GM21390 (cell line): ENCODE results near the gene OSBP2.

Experiments
- ATAC-seq: cut with Tn5 transposase; IDR thresholded peaks from one replicate; pipeline ENCODE4 v1.9.1; 2021; ENCODE audit not compliant: unreplicated experiment

The OSBP2 gene

DNA sequence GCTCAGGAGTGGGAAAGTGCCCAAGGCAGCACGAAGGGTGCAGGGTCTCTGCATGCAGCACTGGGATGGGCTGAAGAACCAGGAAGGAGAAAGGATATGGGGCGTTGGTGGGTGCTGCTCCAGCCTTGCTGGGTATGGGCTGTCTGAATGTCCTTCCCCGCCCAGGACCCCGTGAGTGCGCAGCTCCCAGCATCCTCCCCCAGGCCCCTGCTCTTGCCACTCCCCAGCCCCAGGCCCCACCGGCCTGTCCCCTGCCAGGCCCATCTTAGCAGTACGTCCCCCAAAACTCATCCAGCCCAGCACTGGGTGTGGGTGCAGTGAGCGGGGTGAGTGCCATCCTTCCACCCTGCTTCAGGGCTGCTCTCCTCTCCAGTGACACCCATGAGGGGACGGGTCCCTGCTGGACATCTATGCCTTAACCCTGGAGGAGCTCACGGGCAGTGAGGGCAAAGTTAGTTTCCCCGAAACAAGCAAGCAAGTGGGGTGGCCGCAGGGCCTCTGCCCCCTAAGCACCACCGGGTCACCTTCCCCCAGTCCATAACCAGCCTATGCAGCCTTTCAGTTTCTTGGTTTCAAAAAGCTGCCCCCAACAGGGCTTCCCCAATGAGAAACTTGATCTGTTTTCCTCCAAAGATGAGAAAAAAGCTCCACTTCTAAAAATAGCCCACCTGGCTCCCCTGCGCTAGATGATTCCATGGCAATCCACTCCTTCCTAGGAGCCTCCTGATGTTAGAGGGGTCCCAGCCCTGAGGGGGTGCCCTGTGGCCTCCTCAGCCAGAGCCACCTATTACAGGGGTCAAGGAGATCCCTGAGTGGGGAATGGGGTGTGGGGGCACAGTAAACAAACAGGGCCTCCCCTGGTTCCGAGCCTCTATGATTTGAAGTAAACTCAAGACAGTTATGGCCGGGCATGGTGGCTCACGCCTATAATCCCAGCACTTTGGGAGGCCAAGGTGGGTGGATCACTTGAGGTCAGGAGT, 170.1 kb downstream of the OSBP2 start:
- ATAC-seq = no peak

DNA sequence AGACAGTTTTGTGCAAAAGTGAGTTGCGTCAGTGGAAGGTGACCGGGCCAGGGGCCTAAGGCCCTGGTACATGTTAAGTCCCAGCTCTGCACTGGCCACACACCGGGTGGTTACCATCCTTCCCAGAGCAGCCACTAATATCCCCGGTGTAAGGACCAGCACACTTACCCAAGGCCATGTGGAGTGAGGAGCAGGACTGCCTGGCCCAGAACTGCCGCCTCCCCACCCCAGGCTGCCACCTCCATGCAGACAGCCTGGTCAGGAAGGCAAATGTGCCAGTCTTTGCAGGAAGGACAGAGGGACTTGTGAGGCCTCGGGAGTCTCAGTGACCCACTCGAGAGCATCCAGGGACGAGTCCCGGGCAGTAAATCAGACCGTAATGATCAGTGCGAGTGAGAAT, 171.0 kb downstream of the OSBP2 start:
- ATAC-seq = no peak

GRCh38 chr22:30866216-30866615, 171.5 kb downstream of the OSBP2 start:
- no peak for ATAC-seq

GRCh38 chr22:30866811-30867271, 172.2 kb downstream of the OSBP2 start:
- no peak for ATAC-seq

- ATAC-seq = no peak
Measured at GRCh38 chr22:30867746-30868662, 173.3 kb downstream of the OSBP2 start.

- no peak for ATAC-seq
Measured at GRCh38 chr22:30868663-30869385, 174.2 kb downstream of the OSBP2 start.

- ATAC-seq = no peak
Measured at GRCh38 chr22:30869667-30870395, 175.2 kb downstream of the OSBP2 start.

DNA sequence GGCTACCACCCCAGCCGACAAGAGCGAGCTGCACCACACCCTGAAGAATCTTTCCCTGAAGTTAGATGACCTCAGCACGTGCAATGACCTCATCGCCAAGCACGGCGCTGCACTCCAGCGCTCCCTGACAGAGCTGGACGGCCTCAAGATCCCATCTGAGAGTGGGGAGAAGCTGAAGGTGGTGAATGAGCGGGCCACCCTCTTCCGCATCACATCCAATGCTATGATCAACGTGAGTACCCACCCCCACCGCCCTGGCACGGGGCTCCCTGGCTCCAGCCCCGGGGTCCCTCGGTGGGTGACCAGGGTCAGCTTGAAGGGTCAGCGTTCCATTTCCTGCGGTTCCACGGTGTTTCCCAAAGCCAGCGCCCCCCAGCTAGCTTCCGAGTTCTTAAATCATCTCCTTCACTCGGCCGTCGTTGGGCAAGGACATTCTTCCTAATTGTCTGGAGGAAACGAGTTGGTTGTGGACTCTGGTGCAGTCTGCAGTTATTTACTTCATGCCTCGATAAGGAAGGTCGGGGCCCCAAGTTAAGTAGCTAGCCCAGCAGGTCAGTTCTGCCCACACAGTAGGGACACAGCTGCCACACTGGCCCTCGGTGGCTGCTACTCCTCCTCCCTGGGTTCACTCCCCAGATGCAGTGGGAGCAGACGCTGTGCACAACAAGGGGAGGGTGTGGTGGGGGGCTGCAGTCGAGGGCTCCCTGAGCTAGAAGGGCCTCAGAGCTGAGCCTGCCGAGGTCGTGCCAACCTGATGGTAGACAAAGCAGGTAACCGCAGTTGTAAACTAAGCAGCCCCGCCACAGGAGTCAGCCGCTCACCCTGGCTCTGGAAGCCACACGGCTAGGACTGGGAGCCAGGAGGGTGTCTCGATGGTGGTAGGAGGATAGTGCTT, 176.0 kb downstream of the OSBP2 start:
- ATAC-seq = no peak

- ATAC-seq = no peak
Measured at GRCh38 chr22:30871391-30872284, 177.0 kb downstream of the OSBP2 start.

- ATAC-seq = no peak
Measured at GRCh38 chr22:30872285-30873041, 177.8 kb downstream of the OSBP2 start.

DNA sequence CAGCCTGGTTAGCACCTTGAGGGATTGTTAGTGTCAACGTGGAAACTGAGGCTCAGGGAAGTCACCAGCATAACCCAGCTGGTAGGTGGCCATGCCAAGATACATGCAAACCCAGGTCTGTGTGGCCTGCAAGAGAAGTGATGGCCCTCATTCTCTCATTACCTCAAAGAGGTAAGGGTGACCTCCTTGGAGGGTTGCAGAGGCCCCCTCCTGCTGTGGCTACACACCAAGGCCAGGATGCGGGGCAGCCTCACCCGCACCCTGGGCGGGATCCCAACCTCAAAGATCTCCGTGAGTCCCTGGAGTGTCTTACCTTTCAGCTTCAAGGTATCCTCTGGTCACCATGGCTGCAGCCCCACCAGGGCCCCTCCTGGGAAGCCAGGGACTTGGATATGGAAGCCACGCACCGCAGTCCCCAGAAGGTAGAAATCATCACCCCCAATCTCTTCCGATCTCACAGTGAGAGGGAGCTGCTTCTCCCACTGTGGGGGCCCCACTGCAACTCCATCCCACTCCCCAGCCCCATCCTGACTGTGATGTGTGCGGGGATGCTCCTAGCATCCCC, 178.5 kb downstream of the OSBP2 start:
- ATAC-seq = no peak

- no peak for ATAC-seq
Measured at GRCh38 chr22:30873661-30874060, 179.0 kb downstream of the OSBP2 start.

DNA sequence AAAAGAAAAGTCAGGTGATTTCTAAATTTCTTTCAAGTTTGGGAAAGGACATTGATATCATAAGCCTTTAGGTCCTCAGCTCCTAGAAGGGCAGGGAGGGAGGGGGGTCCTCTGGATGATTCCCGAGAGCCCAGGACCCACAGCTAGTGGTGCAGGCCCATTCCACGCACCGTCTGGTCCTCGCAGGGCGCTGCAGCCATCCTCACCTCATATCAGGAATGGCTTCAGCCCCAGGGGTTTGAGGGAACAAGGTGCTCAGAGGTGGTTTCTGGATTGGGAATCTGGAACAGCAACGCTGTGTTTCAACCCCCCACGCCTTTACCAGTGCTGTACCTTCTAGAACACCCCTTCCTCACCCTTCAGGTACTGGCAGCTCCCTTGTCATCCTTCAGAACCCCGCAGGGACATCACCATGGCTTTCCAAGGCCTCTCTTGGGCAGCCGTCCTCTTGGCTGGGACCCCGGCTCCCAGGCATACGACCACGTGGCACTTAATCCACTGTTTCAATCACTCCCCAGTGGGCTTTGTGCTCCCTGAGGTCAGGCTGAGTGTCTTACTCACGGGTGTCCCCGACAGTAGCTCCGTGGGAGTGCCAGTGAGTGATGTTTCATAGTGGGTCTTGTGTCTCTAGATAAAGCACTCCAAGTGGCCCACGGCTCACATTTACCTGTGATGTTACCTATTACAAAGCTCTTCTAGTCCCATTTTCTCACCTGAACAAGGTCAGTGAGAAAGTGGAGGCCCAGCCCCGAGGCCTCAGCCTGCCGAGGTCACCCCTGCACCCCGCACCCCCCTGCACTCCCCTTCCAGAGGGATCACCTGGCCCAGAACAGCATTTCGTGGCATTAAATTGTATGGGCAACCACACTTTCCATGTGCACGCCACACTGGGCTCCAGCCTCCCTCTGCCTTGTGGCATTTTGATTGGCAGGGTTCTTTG, 180.0 kb downstream of the OSBP2 start:
- ATAC-seq = no peak

- ATAC-seq = no peak
Measured at GRCh38 chr22:30875481-30876215, 181.0 kb downstream of the OSBP2 start.

GRCh38 chr22:30876221-30876751, 181.6 kb downstream of the OSBP2 start:
- ATAC-seq = no peak
